Endometrium (tissue), 2 donors: ENCODE data around the gene COL4A1.

Experiments
- FAIRE-seq: peaks from 2 replicates; lab custom pipeline; 2012; peaks lifted over from hg19 to GRCh38; lab: Jason Lieb, UNC
- donor health status: control.
- donor health status: control.

Gene COL4A1

DNA sequence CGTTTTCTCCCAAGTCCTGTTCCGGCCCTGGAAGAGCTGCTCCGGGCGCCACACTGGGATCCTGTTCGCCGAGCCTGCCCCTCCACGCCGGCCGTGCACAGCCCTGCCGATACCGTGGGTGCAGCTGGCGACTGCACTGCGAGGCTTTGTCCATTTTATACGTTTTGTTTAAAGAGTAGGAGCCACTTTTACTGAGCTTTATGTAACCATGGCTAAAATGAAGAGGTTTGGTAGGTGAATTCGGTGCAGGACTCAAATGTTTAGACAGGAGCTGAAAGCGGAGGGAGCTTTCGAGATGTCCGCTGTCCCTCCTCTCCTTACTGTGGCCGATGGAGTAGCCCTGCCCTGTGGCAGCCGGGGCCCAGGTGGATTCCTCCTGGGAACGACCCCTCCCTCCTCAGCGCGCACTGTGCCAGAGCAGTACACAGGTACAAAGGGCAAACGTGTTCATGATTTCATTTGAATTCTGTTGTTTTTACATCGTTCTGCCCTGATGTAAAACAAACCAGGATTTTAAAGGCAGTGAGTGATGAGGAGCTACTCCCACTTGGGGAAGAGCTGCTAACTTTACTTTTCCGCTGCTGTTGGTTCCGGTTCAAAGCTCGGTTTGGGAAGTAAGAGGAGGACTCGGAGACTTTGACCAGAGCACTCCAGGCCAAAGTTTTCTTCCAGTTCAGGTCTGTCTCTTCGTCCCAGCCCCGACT is 1.9 kb upstream of the COL4A1 start:
- FAIRE-seq, result no peak

DNA sequence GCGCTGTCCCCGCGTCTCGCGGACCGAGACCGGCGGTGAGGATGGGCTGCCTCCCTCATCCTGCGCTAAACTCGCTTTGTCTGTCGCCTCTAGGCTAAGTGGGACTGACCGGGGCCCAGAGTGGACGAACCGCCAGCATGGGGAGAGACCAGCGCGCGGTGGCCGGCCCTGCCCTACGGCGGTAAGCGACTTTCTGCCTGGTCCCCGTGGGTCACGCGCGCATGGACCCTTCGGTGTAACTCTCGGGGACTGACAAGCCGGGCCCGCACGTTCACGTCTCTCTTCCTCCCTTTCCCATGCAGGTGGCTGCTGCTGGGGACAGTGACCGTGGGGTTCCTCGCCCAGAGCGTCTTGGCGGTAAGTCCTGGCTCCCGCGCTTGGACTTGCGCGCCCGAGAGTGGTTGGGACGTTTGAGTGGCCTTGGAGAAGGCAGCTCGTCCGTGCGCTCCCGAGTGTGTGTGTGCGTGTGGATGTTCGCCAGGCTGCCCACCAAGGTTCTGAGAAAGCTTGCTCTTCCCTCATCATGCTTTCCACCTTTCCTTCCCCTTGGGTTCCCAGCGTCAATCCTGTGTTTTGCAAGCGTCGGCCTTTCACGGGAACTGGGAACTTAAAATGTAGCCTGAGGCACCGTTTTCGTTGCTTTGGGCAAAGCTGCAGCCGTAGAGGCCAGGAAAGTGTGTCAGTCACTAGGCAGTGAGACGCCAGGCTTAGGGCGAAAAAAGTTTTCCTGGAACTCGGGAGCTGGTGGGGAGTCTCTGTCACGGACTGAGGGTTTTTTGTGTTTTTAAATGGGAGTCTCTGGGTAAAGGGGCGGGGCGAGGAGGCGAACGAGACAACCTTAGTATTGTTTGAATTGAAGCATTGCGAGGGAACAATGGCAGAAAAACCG is 1.1 kb upstream of the COL4A1 start:
- no peak for FAIRE-seq

- FAIRE-seq, result no peak
Observed at GRCh38 chr13:110306340-110306959, 507 bp downstream of the COL4A1 start.

GRCh38 chr13:110305949-110306339 is 1.0 kb downstream of the COL4A1 start:
- peak; percentile 46 for FAIRE-seq

GRCh38 chr13:110305544-110305943 is 1.4 kb downstream of the COL4A1 start:
- FAIRE-seq, result no peak

- no peak for FAIRE-seq
Observed at GRCh38 chr13:110305001-110305400, 2.0 kb downstream of the COL4A1 start.

DNA sequence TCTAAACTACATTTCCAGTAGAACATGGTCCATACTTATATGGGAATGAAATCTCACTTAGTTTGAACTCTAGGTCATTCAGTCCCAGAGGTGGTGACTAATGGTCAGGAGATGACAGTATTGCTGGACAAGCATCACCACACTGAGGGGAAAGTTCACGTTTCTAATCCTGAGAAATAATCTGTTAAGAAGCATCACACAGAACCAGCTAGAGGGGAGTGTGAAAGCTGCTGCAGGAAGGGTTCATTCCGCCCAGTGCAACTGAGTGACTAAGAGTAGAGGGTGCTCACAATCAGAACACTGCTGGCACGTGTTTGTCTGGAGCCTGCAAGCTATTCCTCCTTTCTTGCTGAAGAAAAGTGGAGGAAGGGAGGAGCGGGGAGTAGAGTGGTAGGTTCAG is 2.7 kb downstream of the COL4A1 start:
- FAIRE-seq, result no peak

DNA sequence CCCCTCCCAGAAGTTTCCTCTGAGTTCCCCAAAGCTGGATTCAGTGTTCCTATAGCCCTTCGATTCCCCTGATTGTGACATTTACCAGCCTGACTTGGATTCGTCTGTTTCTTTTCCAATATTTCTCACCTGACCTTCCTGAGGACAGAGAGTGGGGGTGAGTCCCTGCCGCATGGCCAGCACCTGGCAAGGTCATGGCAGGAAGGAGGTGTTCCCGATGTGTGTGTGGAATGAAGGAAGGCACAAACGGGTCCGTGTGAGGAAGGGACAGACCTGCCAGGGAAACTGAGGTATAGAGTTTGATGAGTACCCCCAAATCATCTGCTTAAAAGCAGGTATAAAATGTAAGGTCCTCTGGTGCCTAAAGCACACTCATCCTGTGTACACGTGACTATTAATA is 3.3 kb downstream of the COL4A1 start:
- no peak for FAIRE-seq

DNA sequence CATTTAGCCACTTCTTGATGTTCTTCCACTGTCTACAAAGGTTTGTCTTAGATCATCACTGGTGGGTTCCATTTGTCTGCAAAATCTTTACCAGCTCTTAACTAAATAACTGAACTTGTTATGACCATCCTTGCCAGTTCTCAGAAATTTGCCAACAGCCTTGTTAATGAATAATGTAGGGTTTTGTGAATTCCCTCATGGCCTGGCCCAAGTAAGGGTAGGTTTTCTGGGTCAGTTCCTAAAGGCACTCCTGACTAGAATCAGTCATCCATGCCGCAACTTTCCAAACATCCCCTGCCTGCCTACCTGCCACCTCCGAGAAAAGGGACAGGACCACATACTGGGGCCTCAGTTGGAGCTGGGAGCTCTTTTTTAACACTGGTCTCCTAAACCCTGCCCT is 4.0 kb downstream of the COL4A1 start:
- no peak for FAIRE-seq

GRCh38 chr13:110301606-110302553 is 5.1 kb downstream of the COL4A1 start:
- FAIRE-seq, result no peak

DNA sequence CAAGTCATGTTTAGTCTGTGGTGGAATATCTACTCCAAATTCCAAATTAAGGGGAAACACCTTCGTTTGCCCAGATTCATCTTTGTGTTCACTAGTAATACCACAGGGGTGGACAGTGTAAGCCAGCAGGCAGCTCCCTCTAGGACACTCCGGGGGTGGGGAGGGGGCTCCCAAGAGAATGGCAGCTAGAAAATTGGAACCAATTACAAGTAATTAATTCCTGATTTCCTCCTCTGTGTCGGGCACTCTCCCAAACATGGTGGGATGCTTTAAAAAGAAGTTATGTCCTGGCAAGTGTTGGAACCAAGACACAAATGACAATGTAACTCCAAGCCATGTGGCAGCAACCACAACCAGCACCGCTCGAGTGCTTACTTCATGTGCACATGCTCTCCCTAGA is 5.9 kb downstream of the COL4A1 start:
- no peak for FAIRE-seq

- FAIRE-seq, result no peak
Observed at GRCh38 chr13:110300090-110300815, 6.7 kb downstream of the COL4A1 start.

- FAIRE-seq, result no peak
Observed at GRCh38 chr13:110299283-110299840, 7.6 kb downstream of the COL4A1 start.

GRCh38 chr13:110298505-110299282 is 8.3 kb downstream of the COL4A1 start:
- FAIRE-seq, result no peak

DNA sequence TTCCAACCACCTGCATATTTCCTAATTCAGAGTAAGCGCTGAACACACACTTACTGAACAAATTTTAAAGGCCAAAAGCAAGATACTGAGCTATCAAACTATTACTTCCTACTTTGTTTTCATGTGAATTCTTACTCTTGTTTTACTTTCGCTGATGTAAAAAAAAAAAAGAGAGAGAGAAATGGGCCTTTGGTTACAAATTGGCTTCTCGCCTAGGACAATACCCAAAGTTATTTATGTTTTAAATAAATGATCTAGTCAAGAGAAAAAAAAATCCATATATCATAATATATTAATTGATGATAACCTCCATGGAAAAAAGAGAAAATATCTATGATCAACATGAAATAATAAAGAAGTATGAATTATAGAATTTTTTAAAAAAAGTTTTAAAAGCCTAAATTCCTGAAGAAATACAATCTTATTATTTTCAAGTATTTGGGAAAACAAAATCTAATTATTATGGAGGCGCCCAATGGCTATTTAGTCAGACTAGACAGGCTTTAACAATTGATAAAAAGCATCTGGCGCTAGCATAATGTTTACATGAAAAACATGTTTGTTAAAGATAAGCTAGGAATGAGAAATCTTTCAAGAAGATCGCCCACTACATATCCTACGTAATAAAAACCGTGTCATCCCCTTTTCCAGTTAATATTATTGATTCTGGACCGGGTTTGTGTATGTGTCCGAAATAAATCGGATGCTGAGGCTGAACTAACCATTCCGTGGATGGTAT is 9.0 kb downstream of the COL4A1 start:
- peak; percentile 93 for FAIRE-seq

DNA sequence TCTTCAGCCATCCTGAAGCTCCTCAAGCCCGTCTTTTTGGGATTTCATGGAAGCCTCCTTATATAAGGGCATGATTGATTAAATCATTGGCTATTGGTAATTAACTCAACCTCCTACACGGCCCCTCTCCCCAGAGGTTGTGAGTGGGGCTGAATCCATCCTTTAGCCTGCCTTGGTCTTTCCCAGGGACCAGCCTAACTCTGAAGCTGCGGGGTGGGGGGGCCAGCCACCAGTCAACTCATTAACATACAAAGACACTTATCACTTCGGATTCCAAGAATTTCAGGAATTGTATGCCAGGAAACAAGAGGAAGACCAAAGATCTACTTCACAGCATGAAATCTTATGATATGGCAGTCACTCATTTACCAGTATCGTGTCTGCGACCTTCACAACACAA is 9.9 kb downstream of the COL4A1 start:
- no peak for FAIRE-seq

DNA sequence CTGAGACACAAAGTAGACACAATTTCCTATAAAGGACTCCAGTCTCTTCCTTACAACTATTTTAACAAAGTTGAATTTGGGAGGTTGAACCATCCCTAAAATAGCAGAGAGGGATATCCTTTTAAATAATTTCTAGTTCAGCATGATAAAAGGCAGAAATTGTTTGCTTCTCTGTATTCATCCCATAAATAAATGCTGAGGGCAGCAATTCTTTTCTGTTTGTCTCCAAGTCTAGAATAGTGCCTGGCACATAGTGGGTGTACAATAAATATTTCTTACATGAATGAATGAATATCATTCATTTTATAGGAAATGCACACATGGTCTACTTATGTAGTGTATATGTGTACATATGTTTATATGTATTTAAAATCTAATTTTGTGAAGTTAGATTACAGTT is 12.3 kb downstream of the COL4A1 start:
- peak; percentile 26 for FAIRE-seq

DNA sequence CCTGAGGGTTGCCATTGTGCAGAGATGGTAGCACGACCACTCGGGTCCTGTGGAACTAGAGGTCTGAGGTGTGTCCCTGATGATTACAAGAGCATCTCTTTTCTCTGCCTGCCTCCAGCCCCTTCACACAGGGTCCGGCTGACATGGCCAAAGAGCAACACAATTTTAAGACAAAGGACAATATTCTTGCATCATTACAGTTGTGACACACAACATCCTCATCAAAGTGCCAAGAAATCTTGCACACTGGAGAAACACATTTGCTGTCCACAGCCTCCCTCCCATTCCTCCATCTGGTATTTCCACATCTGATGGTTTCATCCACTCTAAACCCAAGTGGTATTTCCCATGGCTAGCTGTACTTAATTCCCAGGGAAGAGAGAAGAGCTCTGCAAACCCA is 12.8 kb downstream of the COL4A1 start:
- no peak for FAIRE-seq

GRCh38 chr13:110293649-110294048 is 13.3 kb downstream of the COL4A1 start:
- FAIRE-seq, result no peak
